Smooth muscle cell (in vitro differentiated cells): ENCODE results near the gene MAP3K15. TPM values are rescaled to one million over a fixed set of nuclear protein-coding genes. Genes with fewer than 3 reads are reported as not detected.
A peak's percentile ranks its signal among the peaks of the same experiment; 100 is the strongest.

Source experiments
- DNase-seq: peaks from one replicate; lab custom pipeline; 2025; ENCODE audit not compliant: unreplicated experiment; lab: John Stamatoyannopoulos, UW
- H2AFZ ChIP-seq: fragments of 200-600 bp; sonication (generic); 2 replicates; pipeline ENCODE4 v1.6.0; 2016; ENCODE audit warnings: antibody characterized with exemption, low read depth, mild to moderate bottlenecking
- H3F3A ChIP-seq: fragments of 200-600 bp; sonication (generic); 2 replicates; pipeline ENCODE4 v1.6.0; 2017; ENCODE audit warnings: antibody characterized with exemption, low read depth
- H3K27ac ChIP-seq: fragments of 200-600 bp; sonication (generic); 2 replicates; pipeline ENCODE4 v1.5.1; 2016; ENCODE audit warnings: low read depth, mild to moderate bottlenecking
- H3K27me3 ChIP-seq: fragments of 200-600 bp; sonication (generic); 2 replicates; pipeline ENCODE4 v1.6.1; 2016; ENCODE audit warnings: low read depth, mild to moderate bottlenecking
- H3K36me3 ChIP-seq: fragments of 200-600 bp; sonication (generic); 2 replicates; pipeline ENCODE4 v1.5.1; 2016; ENCODE audit warnings: low read depth
- H3K4me1 ChIP-seq: fragments of 200-600 bp; sonication (generic); 2 replicates; pipeline ENCODE4 v1.5.1; 2016; ENCODE audit warnings: low read depth
- H3K4me2 ChIP-seq: fragments of 200-600 bp; sonication (generic); 2 replicates; pipeline ENCODE4 v1.6.0; 2016; ENCODE audit warnings: mild to moderate bottlenecking
- H3K4me3 ChIP-seq: fragments of 200-600 bp; sonication (generic); 2 replicates; pipeline ENCODE4 v1.5.1; 2016; ENCODE audit warnings: mild to moderate bottlenecking
- H3K79me2 ChIP-seq: fragments of 200-600 bp; sonication (generic); 2 replicates; pipeline ENCODE4 v1.6.0; 2016; ENCODE audit warnings: low read depth, mild to moderate bottlenecking
- H3K9ac ChIP-seq: fragments of 200-600 bp; sonication (generic); 2 replicates; pipeline ENCODE4 v1.6.0; 2016; ENCODE audit warnings: low read depth
- H3K9me3 ChIP-seq: fragments of 200-600 bp; sonication (generic); replicated peaks from 2 replicates; pipeline ENCODE4 v1.5.1; 2016; ENCODE audit warnings: low read depth
- H4K20me1 ChIP-seq: fragments of 200-600 bp; sonication (generic); 2 replicates; pipeline ENCODE4 v1.6.0; 2016; ENCODE audit warnings: low read depth
- CTCF ChIP-seq: fragments of 200-600 bp; sonication (generic); IDR thresholded peaks from 2 replicates; pipeline ENCODE4 v1.5.1; 2017; ENCODE audit warnings: borderline replicate concordance, mild to moderate bottlenecking, antibody characterized with exemption; ENCODE audit not compliant: insufficient read depth, poor library complexity, severe bottlenecking
- WGBS: methylation state at CpG from one replicate; pipeline ENCODE4 v1.1.7; 2016; ENCODE audit warnings: low lambda C conversion rate; 5-methylcytosine and 5-hydroxymethylcytosine counted together
- polyA plus RNA-seq: library from polyadenylated mRNA; unstranded; fragments of >200 nt; fragmentation: Nextera tagmentation; extraction: Ambion mirVana; gene quantifications from 2 replicates; pipeline ENCODE4 v1.2.1, GENCODE V29; 2016
- total RNA-seq: library from RNA; depleted of rRNA; stranded (reverse); fragments of >200 nt; gene quantifications from 2 replicates; pipeline ENCODE4 v1.2.3, GENCODE V29; 2014

MAP3K15 gene
- total and polyA plus RNA-seq, 2 experiments from 2014 or later = 1.6 TPM; not detected in 1

GRCh38 chrX:19344661-19345060, 170.6 kb downstream of the MAP3K15 start:
- H2AFZ ChIP-seq = no peak overlapping the region
- no peak for DNase-seq
- H3K36me3 ChIP-seq = no peaks in the 10 kb centered on the region
- no peak for TF ChIP-seq CTCF
- no peaks in the 10 kb centered on the region for H3K4me1 ChIP-seq
- peaks cover 38% of the 10 kb centered on the region for H4K20me1 ChIP-seq
- no peaks in the 10 kb centered on the region for H3K27me3 ChIP-seq
- H3K4me2 ChIP-seq = peak overlapping the region; percentile 84
- no peaks in the 10 kb centered on the region for H3K9me3 ChIP-seq
- H3K27ac ChIP-seq = no peak overlapping the region
- WGBS = 68% methylated on average over 10 of the region's 10 CpGs
- H3F3A ChIP-seq = no peaks in the 10 kb centered on the region
- peak overlapping the region; percentile 85 for H3K9ac ChIP-seq
- peaks cover 35% of the 10 kb centered on the region for H3K79me2 ChIP-seq
- peak overlapping the region; percentile 79 for H3K4me3 ChIP-seq

GRCh38 chrX:19343535-19344408, 171.5 kb downstream of the MAP3K15 start, which contains the start of gene PDHA1:
Gene PDHA1, plus strand, starts transcription at chrX:19343927. Its CDS starts 111 bp downstream, at chrX:19344038.
- H3K36me3 ChIP-seq = no peaks in the 10 kb centered on the region
- H3K79me2 ChIP-seq = peaks cover 35% of the 10 kb centered on the region
- H4K20me1 ChIP-seq = peaks cover 32% of the 10 kb centered on the region
- no peaks in the 10 kb centered on the region for H3K9me3 ChIP-seq
- peak within 1 kb of the TSS; percentile 85 for H3K9ac ChIP-seq
- H3K27ac ChIP-seq = peak within 1 kb of the TSS; percentile 83
- H2AFZ ChIP-seq = peak within 1 kb of the TSS; percentile 92
- 44% methylated on average over 47 of the region's 81 CpGs for WGBS
- peak within 1 kb of the TSS; percentile 79 for H3K4me3 ChIP-seq
- no peaks in the 10 kb centered on the region for H3F3A ChIP-seq
- H3K4me1 ChIP-seq = no peaks in the 10 kb centered on the region
- DNase-seq = peak; percentile 62
- H3K4me2 ChIP-seq = peak within 1 kb of the TSS; percentile 84
- no peak for TF ChIP-seq CTCF
- H3K27me3 ChIP-seq = no peaks in the 10 kb centered on the region

GRCh38 chrX:19343085-19343534, 172.2 kb downstream of the MAP3K15 start:
- 64% methylated on average over 11 of the region's 11 CpGs for WGBS
- Histone ChIP-seq H3K79me2 (peaks cover 35% of the 10 kb centered on the region), H3K4me3 (peak overlapping the region; percentile 79), H4K20me1 (peaks cover 25% of the 10 kb centered on the region), H3K27ac (peak overlapping the region; percentile 71), H3K36me3 (no peaks in the 10 kb centered on the region), H3K9me3 (no peaks in the 10 kb centered on the region), H2AFZ (peak overlapping the region; percentile 92), H3K27me3 (no peaks in the 10 kb centered on the region), H3K4me2 (peak overlapping the region; percentile 81), H3K9ac (no peak overlapping the region), H3F3A (no peaks in the 10 kb centered on the region), H3K4me1 (no peaks in the 10 kb centered on the region)
- no peak for TF ChIP-seq CTCF
- no peak for DNase-seq
